Measurements from ENCODE around the gene CYP46A1.

Gene CYP46A1

GRCh38 chr14:99716091-99716849, 32.2 kb downstream of the CYP46A1 start:
- no peak for DNase-seq (ENCODE audit: low read depth)

- DNase-seq (ENCODE audit: low read depth): no peak
These were observed 33.0 kb downstream of the CYP46A1 start for GRCh38 chr14:99716850-99717681.

- no peak for DNase-seq (ENCODE audit: low read depth)
These were observed 33.5 kb downstream of the CYP46A1 start for GRCh38 chr14:99717682-99718013.

DNA sequence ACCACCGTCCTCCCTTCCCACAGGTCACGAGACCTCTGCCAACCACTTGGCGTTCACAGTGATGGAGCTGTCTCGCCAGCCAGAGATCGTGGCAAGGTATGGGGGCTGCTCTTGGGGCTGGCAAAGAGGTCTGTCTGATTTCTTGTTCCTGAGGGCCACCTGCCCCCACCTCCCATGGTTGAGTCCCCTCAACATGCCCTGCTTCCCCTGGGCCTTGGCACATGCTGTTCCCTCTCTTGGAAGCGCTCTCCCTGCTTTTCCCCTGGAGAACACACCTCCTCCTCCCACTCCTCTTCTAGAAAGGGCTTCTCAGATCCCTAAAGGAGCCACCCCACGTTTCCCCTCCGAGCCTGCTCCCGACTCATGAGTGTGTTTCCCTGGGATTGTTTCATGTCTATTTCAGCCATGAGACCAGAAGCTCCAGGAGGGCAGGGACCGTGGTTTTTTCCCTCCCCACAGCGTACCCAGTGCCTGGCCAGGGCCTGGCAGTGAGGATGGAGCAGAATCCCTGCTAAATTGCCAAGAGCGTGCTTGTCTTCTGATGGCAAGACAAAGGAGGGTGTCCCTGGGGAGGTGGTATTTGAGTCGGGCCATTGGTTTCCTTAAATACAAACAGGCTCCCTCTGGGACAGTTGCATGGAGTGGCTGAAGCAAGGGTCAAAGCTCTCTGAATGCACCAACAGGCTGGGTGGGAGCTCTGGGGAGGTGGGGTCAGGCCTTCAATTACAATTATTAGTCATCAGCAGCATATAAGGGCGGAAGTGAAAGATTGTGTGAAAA, 34.1 kb downstream of the CYP46A1 start:
- no peak for DNase-seq (ENCODE audit: low read depth)

DNA sequence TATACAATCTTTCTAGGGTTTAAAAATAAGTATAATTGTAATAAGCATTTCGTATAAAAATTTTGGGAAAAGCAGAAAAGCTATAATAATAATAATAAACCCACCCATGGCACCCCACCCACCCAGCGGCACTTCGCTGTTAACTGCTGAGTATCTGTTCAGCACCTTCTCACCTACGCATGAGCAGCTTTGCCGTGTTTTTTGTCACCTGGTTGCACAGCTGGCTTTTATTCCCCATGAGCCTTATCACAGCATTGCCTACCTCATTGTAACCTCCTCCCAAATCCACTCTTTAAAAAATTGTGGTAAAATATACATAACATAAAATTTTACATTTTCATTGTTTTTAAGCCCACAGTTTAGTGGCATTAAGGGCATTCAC, 34.7 kb downstream of the CYP46A1 start:
- no peak for DNase-seq (ENCODE audit: low read depth)

- DNase-seq (ENCODE audit: low read depth): no peak
These were observed 37.1 kb downstream of the CYP46A1 start for GRCh38 chr14:99720941-99721791.

DNA sequence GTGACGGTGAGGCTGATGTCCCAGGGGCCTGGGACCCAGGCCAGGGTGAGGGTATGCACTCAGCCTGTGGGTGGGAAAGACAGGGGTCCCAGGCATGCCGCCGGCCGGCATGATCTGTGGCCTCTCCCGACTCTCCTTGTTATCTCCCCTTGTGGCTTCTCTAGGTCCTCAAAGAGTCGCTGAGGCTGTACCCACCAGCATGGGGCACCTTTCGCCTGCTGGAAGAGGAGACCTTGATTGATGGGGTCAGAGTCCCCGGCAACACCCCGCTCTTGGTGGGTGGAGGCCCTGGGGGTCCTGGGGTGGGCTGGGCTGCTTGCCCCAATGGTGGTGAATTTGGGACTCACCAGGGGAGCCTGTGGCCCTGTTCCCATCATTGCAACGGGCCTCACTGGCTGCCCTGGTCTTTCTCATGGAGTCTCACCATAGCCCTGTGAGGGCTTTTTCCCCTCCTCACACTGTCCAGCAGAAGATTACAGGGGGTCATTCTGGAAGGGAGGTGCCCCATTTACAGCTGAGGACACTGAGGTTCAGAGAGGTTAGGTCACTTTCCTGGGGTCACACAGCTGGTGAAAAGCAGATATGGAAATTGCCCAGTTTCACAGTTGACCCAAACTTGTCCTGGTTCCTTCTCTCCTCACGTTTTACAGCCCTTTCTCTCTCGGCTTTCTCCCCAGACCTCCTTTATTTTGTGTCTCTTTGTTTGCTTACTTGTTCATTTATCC, 37.9 kb downstream of the CYP46A1 start:
- no peak for DNase-seq (ENCODE audit: low read depth)

DNA sequence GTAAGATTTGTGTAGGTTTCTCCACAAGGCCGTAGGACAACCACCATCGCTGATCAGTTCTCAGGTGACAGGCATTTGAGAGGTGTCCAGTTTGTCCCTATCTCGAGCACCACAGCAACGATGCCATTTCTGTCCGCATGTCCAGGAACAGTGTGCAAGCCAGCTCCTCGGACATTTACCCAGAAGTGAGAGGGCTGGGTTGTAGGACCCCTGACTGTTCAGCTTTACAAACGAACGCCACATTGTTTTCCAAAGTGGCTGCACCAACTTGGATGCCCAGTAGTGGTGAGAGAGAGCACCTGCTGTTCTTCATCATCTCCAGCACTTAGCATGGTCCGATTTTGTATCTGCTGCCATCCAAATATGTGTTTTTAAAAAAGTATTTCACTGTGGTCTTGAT, 38.6 kb downstream of the CYP46A1 start:
- DNase-seq (ENCODE audit: low read depth): no peak

GRCh38 chr14:99724196-99724891, 40.2 kb downstream of the CYP46A1 start:
- no peak for DNase-seq (ENCODE audit: low read depth)

- DNase-seq (ENCODE audit: low read depth): no peak
These were observed 41.1 kb downstream of the CYP46A1 start for GRCh38 chr14:99724939-99725773.

DNA sequence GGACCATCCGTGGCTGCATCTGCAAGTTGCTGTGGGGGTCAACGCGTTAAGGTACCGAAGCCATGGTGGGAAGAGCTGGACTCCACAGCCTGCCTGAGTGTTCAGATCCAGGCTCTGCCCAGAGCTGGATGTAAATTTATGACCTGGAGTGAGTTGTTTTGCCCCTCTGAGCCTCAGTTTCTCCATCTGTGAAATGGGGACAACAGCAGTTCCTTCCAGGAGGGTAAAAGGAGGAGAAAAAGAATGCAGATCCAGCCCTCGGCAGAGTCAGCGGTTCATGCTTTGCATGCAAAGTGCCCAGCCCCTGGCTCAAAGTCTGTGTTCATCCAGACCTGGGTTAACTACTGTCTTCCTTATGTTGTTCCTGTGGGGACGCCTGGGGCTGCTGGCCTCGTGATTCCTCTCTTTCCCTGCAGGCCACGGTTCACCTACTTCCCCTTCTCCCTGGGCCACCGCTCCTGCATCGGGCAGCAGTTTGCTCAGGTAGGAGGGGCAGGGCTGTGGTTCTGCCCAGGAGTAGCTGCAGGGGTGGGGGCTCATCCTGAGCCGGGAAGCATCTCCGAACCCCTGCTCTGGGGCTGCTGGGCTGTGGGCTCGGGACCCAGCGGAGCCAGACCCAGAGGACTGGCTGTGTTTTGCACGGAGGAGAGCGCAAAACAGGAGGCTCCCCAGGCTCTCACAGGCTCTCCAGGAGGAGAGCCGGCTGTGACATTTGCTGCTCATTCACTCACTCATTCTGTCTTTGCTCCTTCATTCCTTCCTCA, 41.9 kb downstream of the CYP46A1 start:
- no peak for DNase-seq (ENCODE audit: low read depth)

DNA sequence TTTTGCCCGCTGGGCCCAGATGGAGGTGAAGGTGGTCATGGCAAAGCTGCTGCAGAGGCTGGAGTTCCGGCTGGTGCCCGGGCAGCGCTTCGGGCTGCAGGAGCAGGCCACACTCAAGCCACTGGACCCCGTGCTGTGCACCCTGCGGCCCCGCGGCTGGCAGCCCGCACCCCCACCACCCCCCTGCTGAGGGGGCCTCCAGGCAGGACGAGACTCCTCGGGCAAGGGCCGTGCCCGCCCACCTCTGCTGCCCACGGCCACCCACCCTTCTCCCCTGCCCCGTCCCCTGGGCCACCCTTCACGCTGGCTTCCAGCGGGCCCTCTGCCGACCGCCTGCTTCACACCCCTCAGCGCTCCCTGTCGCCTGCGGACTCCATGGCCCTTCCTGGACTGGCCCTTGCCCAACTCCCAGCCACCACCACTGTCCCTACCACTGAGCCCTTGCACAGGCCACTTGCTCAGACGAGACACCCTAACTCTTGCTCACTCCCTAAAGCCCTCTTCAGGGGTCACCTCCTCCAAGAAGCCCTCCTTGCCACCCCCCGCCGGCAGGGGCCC, 42.5 kb downstream of the CYP46A1 start:
- no peak for DNase-seq (ENCODE audit: low read depth)

DNA sequence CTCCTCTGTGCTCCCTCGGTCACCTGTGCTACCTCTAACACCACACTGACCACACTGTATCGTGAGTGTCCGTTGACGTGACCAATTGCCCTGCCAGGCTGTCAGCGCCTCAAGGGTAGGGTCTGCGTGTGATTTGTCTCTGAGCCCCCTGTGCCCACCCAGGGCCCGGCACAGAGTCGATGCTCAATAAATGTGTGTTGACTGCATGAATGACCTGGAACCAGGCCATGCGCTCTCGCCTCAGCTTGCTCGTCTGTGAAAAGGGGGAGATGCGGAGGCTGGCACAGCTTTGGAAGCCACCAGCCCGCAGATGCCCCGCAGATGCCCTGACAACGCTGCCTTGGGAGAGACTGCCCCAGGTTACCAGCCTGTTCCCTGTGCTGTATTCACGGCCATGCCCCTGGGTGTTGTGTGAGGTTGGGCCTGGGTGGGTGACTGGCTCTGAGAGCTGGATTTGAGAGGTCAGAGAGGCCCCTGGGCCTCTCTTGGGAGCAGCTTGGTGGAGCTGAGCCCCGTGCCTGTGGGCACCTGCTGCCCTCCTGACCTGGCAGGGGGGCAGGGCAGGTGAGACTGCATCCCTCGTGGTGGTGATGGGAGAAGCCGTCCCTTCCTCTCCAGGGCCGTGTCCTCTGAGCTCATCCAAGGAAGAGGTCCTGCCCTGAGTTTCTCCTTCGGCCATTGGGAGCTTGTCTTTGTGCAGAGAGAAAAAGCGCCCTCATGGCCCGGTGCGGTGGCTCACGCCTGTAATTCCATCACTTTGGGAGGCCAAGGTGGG, 43.2 kb downstream of the CYP46A1 start:
- DNase-seq (ENCODE audit: low read depth): no peak

GRCh38 chr14:99728231-99728920, 44.3 kb downstream of the CYP46A1 start:
- no peak for DNase-seq (ENCODE audit: low read depth)

DNA sequence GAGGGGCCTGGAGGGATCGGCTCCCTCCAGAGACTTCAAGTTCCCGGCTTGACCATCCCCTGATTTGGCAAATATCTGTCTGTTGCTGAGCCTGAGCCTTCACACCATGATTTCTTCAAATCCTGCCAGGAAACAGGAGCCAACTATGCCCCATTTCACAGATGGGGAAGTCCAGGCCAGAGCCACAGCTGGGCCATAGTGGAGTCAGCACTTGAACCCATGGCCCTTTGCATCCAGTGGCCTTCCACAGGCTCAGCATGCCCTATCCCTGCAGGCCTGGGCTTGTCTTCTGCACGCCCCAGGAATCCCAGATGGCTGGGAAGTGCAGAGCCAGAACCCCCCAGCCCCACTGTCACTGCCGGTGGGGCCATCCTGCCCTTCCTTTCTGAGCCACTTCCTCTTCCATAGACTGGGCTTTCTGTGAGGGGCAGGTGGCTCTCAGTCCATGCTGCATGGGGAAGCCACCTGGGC, 44.9 kb downstream of the CYP46A1 start:
- DNase-seq (ENCODE audit: low read depth): no peak

GRCh38 chr14:99729991-99730875, 46.1 kb downstream of the CYP46A1 start:
- DNase-seq (ENCODE audit: low read depth): no peak
